Left ventricle myocardium superior (tissue), 1 donor: Measurements from ENCODE around the gene FARP1. TPM values are rescaled to one million over a fixed set of nuclear protein-coding genes. Genes with fewer than 3 reads are reported as not detected.

Experiments
- ATAC-seq: fragments of 200-7000 bp; cut with Tn5 transposase; one replicate; pipeline ENCODE4 v1.9.1; 2020; ENCODE audit warnings: mild to moderate bottlenecking, moderate library complexity
- DNase-seq: peaks from one replicate; pipeline ENCODE4 v3.0.0-alpha.2; 2020
- intact Hi-C: fragments of 100-400 bp; cut with micrococcal nuclease; formaldehyde crosslinking; loops from one replicate; pipeline ENCODE4 v1.11.0; 2022
- total RNA-seq: library from RNA; stranded (reverse); fragmentation: NEBNext Ultra II Directional; extraction: Animal tissue kit (Norgen Biotek cat#: 25700); gene quantifications from one replicate; pipeline ENCODE4 v1.2.1, GENCODE V29; 2021
- donor health status: DM: no; HTN: yes; CAD: no; lungs with severe emphysema.

FARP1 gene
- total RNA-seq, 1 donor from 2014 or later = 14.9 TPM

DNA sequence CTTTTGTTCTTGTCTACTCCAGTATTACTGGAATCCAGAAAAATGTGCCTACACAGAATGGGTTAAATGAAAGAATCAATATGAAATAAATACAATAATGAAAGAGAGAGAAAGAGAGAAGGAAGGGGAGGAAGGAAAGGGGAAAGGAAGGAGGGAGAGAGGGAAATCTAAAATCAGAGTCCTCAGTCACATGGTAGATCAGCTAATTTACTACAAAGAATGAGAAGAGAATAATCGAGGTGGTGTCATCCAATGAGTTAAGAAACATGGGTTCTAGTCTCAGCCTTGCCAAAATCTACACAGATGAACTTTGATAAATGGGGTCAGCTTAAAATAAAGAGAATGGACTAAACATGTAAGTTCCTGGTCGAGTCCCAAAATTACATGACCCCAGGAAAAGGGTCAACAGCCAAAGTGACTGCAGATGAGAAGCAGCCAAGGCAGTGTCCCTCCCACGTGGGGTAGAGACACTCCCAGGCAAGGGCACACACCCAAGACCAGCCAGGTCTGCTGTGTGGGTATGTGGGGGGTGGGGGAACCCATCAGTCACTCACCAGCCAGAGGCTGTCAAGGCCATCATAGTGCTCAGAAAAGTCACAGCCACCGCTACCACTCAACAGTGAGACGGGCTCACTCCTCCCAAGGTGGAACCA lies 330.4 kb downstream of the FARP1 start:
- ATAC-seq (peak; percentile 63), DNase-seq (peak; percentile 64)
- intact Hi-C loops = loop anchor here (10.0 kb wide), 1 partner anchor 102 kb away; the partner anchor contains the start of gene STK24

DNA sequence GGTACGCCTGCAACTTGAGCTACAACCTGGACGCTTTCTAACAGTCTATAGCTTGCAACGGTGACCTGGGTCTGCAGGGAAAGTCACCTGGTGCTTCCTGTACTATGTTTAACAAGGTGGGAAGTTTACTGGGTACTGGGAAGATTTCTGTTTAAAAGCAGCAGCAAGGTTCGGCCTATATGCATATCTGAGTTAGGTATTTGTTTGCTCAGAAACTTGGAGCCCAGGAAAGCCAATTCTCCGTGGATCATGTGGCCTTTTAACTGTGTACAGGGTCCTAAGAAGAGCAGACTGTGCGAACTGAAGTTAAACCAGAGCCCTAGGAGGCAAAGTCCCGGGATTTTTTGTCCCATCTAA lies 330.9 kb downstream of the FARP1 start:
- intact Hi-C loops = loop anchor here (10.0 kb wide), 1 partner anchor 101 kb away; the partner anchor contains the start of gene STK24
- no peak for DNase-seq
- no peak for ATAC-seq

DNA sequence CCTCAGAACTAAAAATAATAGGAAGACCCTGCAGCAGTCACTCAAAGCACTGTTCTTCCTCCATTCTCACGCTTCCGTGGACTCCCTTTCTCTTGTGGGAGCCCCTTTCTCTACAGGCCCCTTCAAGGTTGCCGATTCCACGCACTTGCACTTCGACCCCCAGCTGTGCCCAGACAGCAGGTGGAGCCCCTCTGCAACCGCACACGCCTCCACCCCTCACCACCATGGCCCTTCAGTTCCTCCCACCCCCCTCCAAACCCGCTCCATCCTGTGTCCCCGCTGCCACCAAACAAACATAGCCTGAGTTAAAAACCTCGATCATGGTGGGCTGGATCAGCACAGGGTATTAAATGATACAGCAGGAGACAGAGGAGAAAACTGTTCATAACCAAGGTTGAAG lies 331.4 kb downstream of the FARP1 start:
- ATAC-seq = no peak
- intact Hi-C loops = loop anchor here (10.0 kb wide), 1 partner anchor 101 kb away; the partner anchor contains the start of gene STK24
- DNase-seq = no peak

DNA sequence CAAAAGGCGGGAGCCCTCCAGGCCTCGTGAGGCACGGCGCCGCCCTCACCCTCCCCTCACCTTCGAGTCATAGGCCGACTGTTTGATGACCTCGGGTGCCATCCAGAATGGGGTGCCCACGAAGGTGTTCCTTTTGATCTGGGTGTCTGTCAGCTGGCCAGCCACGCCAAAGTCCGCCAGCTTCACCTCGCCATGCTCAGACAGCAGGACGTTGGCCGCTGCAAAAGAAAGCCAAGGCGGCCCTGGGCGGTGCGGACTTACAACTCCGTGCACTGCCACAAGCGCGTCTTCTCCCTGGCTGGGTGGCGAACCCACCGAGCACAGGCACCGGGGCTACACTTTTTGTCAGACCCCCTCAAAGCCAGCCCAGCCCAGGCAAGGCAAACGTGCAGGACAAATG lies 331.9 kb downstream of the FARP1 start:
- DNase-seq = no peak
- intact Hi-C loops = loop anchor here (10.0 kb wide), 1 partner anchor 100 kb away; the partner anchor contains the start of gene STK24
- no peak for ATAC-seq

DNA sequence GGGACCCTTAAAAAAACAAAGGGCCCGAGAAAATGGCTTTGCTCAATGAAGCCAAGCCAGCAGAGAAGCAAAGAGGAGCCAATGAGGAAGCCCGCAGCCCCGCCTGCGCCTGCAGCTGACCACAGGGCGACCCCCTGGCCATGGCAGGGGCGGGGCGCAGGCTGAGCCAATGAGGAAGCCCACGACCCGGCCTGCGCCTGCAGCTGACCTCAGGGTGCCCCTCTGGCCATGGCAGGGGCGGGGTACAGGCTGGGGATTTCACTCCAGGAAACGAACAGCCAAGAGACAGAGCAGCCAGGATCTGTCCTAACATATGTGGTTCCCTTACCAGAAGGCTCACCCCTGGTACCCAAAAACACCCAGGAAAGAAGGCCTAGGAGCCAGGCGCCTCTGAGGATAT lies 332.6 kb downstream of the FARP1 start:
- intact Hi-C loops = loop anchor here (10.0 kb wide), 1 partner anchor 99 kb away; the partner anchor contains the start of gene STK24
- ATAC-seq = no peak
- DNase-seq = peak; percentile 52

DNA sequence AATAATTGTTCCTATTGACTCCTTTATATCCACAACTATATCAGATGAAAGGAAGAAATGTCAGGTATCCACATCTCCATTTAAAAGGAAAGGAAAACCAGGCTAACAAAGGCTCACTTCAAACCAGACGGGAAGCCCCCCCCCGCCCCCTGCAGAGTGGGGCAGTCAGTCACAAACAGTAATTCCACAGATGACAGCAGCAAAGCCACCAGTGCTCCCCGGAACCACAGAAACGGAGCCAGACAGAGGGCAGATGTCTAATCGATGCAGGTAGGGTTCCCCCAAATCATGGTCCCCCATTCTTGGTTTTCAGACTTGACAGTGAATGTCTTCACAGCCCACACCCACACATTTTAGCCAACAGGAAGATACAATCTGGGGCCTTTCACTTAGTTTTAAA lies 333.2 kb downstream of the FARP1 start:
- ATAC-seq = no peak
- intact Hi-C loops = loop anchor here (10.0 kb wide), 1 partner anchor 99 kb away; the partner anchor contains the start of gene STK24
- no peak for DNase-seq

DNA sequence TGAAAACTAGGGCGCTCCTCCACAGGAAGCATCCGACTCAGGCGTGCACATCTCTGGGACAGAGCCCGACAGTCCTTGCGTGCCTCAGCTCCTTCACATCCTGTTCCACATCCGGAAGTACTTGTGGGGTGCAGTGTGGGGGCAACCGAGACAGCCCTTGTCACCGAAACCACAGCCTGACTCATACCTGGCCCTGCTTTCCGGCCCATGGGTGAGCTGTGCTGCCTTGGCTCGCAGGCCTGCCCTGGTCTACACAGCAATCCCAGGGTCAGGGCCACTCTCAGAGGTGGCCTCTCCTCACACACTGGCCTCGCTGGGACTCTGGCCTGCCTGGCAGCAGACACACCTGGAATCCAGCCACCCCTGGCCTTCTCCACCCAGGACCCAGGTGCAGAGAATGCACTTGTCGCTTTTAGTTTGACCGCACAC lies 333.7 kb downstream of the FARP1 start:
- DNase-seq (peak; percentile 53), ATAC-seq (peak; percentile 13)
- intact Hi-C loops = loop anchor here (10.0 kb wide), 1 partner anchor 98 kb away; the partner anchor contains the start of gene STK24

DNA sequence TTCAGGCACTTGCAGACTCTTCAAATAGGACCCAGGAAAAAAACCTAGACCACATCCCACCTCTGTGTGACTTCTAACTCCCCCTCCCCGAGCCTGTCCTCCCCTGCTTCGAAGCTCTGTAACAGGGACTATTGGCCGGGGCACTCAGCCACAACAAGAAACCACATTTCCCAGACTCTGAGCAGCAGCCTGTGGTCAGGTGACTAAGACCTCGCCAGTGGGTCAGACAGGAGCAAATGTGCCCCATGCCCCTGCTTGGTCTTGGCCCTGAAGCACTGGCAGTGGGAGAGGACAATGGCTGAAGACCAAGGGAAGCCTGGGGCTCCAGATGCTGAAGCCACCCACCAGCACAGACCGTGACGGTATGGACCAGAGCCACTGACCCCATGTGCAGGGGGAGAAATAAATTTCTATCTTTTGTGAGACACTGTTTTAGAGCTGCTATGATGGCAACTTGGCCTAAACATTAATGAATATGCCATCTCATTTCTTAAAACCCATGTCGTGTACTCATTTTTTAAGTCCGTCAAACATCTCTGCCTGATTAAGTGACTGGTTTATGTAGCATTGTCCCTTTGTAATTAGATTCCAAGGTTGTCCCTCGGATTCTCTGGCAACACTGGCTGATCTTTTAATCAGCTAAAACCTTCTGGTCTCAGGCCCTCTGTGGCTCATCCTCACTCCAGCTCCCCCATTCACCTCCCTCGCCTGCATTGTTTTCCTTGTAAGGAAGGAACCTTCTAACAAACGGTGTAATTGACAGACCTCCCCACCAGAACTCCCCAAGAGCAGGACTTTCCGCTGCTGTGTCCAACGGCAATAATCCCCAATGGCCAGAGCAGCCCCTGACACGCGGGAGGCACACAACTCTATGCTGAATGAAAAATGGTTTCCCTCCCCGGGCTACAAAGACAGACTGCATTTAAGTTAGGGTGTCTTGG lies 335.6 kb downstream of the FARP1 start:
- no peak for DNase-seq
- intact Hi-C loops = loop anchor here (10.0 kb wide), 1 partner anchor 96 kb away; the partner anchor contains the start of gene STK24
- ATAC-seq = no peak

DNA sequence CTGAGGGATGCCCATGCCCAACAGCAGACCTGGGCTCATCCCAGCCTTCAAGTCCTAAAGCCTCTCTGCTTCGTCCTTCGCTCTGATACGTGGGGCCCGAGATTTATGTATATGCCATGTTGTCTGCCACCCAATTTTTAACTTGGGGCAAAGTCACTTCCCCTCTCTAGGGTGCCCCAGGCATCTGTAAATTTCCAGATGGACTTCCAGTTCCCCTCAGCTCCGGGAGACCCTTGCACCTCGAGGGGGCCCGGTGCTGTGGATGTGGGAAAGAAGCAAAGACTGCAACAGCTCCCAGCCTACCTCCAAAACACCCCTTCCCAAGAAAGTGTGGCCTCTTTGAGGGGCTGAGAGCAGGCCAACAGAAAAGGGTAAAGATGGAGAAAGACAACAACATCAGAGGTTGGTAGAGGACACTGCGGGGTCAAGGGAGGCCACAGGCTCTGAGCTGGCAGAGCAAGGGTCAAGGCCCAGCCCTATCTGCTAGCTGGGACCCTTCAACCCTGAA lies 336.7 kb downstream of the FARP1 start:
- no peak for ATAC-seq
- DNase-seq = no peak
- intact Hi-C loops = loop anchor here (10.0 kb wide), 1 partner anchor 95 kb away; the partner anchor contains the start of gene STK24

DNA sequence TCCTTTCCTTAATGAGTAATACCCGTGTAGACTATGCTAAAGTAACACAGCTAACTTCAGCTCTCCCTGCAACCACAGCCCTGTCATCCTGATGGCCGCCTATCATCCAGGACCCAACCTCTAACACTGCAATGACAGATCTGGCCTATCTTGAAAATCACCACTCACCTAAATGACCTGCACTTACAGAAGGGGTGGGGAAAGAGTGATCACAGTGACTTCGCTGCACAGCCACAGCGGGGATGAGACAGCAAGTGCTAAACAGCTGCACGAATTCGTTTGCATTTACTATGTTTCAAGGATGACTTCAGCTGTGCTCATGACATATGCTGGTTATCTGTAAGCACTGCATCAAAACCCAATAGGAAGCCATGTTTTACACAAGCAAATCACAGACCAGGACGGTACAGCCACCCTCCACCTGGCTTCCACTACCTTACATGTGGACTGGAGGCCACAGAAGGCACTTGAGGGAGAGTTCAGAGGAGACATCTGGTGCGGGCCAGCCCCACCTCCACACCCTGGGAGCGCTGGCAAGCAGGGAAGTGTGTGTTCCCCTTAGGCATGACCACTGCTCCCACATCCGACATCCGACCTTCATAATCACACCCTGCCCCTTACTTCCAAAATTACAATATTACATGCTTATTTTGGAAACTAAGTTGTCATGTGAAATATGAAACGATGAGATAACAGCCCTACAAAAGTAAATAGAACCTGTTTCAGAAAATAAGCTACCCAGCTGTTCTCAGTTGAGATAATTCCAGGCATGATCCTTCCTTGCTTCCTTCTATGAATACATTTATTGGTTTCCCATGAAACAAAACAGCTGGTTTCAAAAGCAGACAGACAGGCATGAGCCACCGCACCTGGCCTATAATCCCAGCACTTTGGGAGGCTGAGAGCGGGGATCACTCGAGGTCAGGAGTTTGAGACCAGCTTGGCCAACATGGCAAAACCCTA lies 338.3 kb downstream of the FARP1 start:
- DNase-seq = peak; percentile 69
- intact Hi-C loops = no loop called here
- ATAC-seq = peak; percentile 52

DNA sequence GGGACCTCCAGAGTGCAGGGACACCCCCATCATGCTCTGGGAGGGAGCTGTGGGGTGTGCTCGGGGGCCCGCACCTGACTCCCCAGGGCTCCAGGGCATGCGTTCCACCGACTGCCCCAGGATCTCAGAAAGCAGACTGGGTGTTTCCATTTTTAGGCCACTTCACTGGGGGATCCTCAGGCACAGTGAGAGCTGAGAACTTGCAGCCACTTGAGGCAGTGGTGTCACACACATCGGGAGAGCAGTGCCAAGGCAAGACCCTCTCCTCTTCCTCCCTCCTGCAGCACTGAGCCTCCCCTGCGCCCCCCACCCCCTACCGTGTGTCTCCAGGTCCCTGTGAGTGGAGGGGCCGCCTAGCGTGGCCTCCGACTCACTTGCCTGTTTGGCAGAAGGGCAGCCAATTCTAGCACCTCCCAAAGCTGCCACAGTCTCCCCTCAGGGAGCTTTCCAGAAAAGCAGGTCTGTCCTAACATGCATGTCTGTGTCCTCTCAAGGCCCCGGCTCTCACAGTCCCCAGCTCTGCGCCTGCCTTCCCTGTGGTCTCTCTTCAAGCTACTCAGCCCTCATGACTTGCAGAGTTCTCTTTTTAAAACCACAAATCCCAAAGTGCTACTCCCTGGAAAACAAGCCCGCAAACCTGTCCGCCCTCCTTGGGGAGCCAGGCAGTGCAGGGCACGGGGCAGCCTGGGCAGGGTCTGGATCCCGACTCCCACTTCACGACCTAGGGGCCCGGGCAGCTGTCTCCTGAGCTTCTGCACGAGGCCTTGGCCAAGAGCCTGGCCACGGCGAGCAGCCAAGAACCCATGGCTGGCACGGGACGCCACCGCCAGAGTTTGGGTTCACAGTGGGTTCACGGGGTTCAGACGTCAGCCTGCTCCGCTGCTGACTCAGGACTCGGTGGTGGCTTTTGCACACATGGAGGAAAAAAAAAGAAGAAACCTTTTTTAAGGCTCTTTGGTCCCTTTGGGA lies 339.9 kb downstream of the FARP1 start:
- ATAC-seq (peak; percentile 73), DNase-seq (peak; percentile 89)
- intact Hi-C loops = no loop called here

DNA sequence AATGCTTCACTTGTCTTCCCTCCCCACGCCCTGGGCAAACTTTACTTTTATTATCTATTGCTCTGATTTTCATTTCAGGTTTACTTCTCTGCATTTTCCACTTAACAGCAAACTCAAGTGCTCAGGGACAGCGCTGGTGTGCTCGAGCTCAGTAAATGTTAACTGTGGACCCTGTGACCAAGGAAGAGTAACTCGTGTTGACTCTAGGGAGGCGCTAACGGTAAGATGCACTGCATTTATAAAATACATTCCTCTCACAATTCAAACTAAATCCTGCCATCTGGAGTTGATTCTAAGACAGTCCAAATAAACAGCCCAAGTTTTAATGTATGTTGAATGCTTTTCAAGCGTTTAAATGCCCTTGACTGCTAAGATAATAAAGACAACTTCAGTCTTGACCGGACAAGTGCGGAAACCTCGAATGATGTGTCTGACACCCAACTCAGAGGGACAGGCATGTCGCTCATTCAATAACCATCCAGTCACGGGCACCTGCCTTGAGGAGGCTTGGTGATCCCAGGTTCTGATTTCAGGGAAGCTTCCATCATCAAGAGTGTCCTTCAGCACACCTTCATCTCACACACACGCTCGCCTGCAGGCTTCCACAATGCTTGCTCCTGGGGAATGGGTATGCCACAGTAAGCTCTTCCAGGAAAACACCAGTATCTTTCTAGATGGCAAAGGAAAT lies 340.9 kb downstream of the FARP1 start:
- no peak for DNase-seq
- no peak for ATAC-seq
- intact Hi-C loops = no loop called here

DNA sequence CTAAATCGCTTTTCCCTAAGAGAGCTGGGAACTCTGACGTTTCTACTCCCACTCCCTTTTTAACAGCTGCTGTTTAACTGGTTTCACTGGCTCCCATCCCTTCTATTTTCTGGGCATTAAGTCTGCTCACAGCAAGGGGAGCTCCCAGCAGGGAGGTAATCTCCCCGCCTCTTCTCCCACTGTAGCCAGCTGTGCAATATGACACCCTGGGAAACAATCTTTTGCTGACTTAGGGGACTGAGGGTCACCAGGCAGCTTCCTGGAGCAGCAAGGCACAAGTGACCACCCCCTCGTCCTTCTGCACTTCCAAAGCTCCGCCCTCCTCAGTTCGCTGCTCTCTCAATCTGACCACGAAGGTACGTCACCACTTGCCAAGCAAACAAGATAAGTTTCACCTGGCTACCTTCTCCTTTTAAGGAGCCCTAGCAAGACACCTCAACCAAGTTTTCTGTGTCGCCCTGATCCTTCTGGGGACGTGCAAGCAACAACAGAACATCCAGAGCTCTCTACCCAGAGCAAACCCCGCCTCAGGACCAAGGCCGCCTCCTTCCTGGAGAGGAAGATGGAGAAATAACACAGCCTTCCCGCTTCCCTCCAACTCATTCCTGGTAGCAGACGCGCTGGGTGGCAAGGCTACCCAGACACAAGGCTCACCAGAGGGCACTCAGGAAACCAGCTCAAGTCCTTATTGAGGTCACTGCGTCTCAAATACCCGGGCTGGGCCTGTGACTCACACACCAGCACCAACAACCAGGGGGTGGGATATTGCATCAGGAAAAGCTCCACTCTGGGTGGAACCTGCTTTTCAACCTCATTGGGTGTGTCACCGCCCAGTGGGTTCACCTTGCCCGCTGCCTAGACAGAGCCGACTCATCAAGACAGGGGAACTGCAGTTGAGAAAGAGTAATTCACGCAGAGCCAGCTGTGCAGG lies 341.7 kb downstream of the FARP1 start:
- DNase-seq (peak; percentile 60), ATAC-seq (peak; percentile 66)
- intact Hi-C loops = no loop called here

DNA sequence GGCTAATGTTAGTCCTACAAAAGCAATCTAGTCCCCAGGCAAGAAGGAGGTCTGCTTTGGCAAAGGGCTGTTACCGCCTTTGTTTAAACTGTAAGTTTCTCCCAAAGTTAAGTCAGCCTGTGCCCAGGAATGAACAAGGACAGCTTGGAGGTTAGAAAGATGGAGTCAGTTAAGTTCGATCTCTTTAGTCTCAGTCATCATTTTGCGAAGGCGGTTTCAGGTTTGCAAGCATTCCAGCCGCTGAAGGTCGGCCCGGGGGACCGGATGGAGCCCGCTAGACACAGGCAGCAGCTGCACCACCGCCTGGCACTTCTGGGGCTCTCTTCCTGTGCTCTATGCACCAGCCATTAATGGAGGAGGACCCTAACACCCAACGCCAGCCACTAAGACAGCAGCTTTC lies 342.7 kb downstream of the FARP1 start:
- intact Hi-C loops = no loop called here
- DNase-seq (no peak), ATAC-seq (no peak)

DNA sequence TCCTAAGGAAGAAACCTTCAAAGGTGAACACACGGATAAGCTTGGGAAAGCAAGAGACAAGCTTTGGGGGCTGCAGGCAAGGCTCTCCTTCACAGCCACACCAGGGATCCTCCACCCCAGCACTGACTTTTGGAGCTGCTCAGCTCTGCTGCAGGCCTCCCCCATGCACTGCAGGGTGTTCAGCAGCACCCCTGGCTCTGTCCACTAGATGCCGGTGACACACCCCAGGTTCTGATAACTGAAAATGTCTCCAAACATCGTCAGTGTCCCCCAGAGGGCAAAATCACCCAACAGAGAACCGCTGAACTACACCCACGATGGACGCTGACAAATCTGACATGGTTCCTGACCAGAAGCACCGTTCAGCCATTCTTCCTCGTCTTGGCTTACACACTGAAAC lies 343.5 kb downstream of the FARP1 start:
- ATAC-seq = no peak
- DNase-seq = no peak
- intact Hi-C loops = no loop called here

DNA sequence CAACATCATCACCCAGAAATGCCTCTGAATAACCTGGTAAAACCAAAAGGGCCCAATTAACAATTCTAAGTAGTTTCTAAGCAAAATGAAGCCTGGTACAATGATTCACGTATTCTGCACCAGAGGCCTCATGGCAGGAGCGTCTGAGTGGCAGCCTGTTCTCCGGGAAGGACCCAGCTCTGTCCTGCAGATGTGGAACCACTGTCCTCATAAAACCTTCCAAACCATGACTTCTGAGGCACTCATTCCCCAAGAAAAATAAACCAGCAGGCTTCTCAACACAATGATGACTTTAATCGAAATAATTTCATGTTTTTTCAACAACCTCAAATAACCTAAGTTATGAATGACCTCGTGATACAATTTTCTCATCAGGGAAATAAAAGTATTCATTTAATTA lies 344.1 kb downstream of the FARP1 start:
- DNase-seq = no peak
- ATAC-seq = no peak
- intact Hi-C loops = no loop called here
